GM15510 (cell line): ENCODE data around the gene APBB2.

Source experiments
- POLR2A ChIP-seq: IDR thresholded peaks from 3 replicates; pipeline ENCODE4 v1.6.1; 2011; ENCODE audit warnings: borderline replicate concordance; ENCODE audit not compliant: insufficient read length; ENCODE audit errors: extremely low read depth

The APBB2 gene

GRCh38 chr4:41205854-41206460 is 8.4 kb downstream of the APBB2 start:
- no peak for TF ChIP-seq POLR2A

GRCh38 chr4:41205130-41205529 is 9.2 kb downstream of the APBB2 start:
- TF ChIP-seq POLR2A: no peak

- TF ChIP-seq POLR2A: no peak
Measured at GRCh38 chr4:41204400-41204978, 9.9 kb downstream of the APBB2 start.

GRCh38 chr4:41203841-41204240 is 10.5 kb downstream of the APBB2 start:
- TF ChIP-seq POLR2A: no peak

GRCh38 chr4:41202820-41203568 is 11.3 kb downstream of the APBB2 start:
- TF ChIP-seq POLR2A: no peak

- TF ChIP-seq POLR2A: no peak
Measured at GRCh38 chr4:41202356-41202755, 12.0 kb downstream of the APBB2 start.

GRCh38 chr4:41200486-41201017 is 13.8 kb downstream of the APBB2 start:
- no peak for TF ChIP-seq POLR2A

GRCh38 chr4:41199788-41200187 is 14.6 kb downstream of the APBB2 start:
- no peak for TF ChIP-seq POLR2A

GRCh38 chr4:41197996-41198395 is 16.3 kb downstream of the APBB2 start:
- no peak for TF ChIP-seq POLR2A

GRCh38 chr4:41197495-41197894 is 16.8 kb downstream of the APBB2 start:
- TF ChIP-seq POLR2A: no peak

GRCh38 chr4:41196633-41197332 is 17.6 kb downstream of the APBB2 start:
- TF ChIP-seq POLR2A: no peak

GRCh38 chr4:41192136-41192535 is 22.2 kb downstream of the APBB2 start:
- no peak for TF ChIP-seq POLR2A

- TF ChIP-seq POLR2A: no peak
Measured at GRCh38 chr4:41189666-41190065, 24.7 kb downstream of the APBB2 start.

GRCh38 chr4:41189076-41189475 is 25.3 kb downstream of the APBB2 start:
- no peak for TF ChIP-seq POLR2A

GRCh38 chr4:41185614-41186592 is 28.4 kb downstream of the APBB2 start:
- no peak for TF ChIP-seq POLR2A

- TF ChIP-seq POLR2A: no peak
Measured at GRCh38 chr4:41184009-41184408, 30.3 kb downstream of the APBB2 start.
